Natural killer cell (primary cell): Measurements from ENCODE around the gene TMEM183A. TPM values are rescaled to one million over a fixed set of nuclear protein-coding genes. Genes with fewer than 3 reads are reported as not detected.

Experiments
- ATAC-seq, 3 donors: fragments of 150-1000 bp in 2 of 3; fragments of 200-7000 bp in 1 of 3; cut with Tn5 transposase; 1 replicate in 1 of 3; 2 replicates in 2 of 3; pipeline ENCODE4 v1.10.0; 2021; ENCODE audit warnings: mild to moderate bottlenecking in 2 of 3, moderate library complexity in 2 of 3
- DNase-seq, 2 donors: peaks; one replicate each; pipeline versions ENCODE4 v3.0.0 to v3.0.0-alpha.2; 2013 to 2021; ENCODE audit warnings: mixed read lengths in 1 of 2
- H3K27ac ChIP-seq: one replicate; pipeline ENCODE4 v1.5.1; 2013; ENCODE audit warnings: mild to moderate bottlenecking, low read length
- H3K27me3 ChIP-seq: one replicate; pipeline ENCODE4 v1.6.1; 2013; ENCODE audit warnings: low read length; ENCODE audit not compliant: control insufficient read depth, insufficient read depth
- H3K36me3 ChIP-seq: one replicate; pipeline ENCODE4 v1.6.1; 2013; ENCODE audit warnings: low read length; ENCODE audit not compliant: control insufficient read depth, insufficient read depth
- H3K4me1 ChIP-seq: one replicate; pipeline ENCODE4 v1.6.1; 2013; ENCODE audit warnings: low read length; ENCODE audit not compliant: control insufficient read depth, insufficient read depth
- H3K4me3 ChIP-seq: one replicate; pipeline ENCODE4 v1.5.1; 2013; ENCODE audit warnings: low read length
- H3K9me3 ChIP-seq: one replicate; pipeline ENCODE4 v1.6.1; 2013; ENCODE audit warnings: low read length; ENCODE audit not compliant: control insufficient read depth, insufficient read depth
- H3K27ac Mint-ChIP-seq, 2 donors: one replicate each; pipeline ENCODE4 v1.8.0; 2022; ENCODE audit warnings: mild to moderate bottlenecking in 2 of 2, mixed read lengths in 2 of 2, moderate library complexity in 1 of 2
- H3K27me3 Mint-ChIP-seq, 2 donors: one replicate each; pipeline ENCODE4 v1.8.0; 2022; ENCODE audit warnings: low read depth in 2 of 2, mixed read lengths in 2 of 2
- H3K36me3 Mint-ChIP-seq: one replicate; pipeline ENCODE4 v1.8.0; 2022; ENCODE audit warnings: mixed read lengths
- H3K4me1 Mint-ChIP-seq, 2 donors: one replicate each; pipeline ENCODE4 v1.8.0; 2022; ENCODE audit warnings: mixed read lengths in 2 of 2
- H3K4me3 Mint-ChIP-seq: one replicate; pipeline ENCODE4 v1.8.0; 2022; ENCODE audit warnings: mild to moderate bottlenecking, moderate library complexity, mixed read lengths
- H3K9me3 Mint-ChIP-seq, 2 donors: one replicate each; pipeline ENCODE4 v1.8.0; 2022; ENCODE audit warnings: mixed read lengths in 2 of 2
- WGBS: methylation state at CpG from one replicate; pipeline ENCODE4 v1.1.7; 2013; ENCODE audit warnings: missing lambda C conversion rate; ENCODE audit not compliant: insufficient coverage; 5-methylcytosine and 5-hydroxymethylcytosine counted together
- intact Hi-C: fragments of 100-400 bp; cut with micrococcal nuclease; formaldehyde crosslinking; loops from one replicate; pipeline ENCODE4 v1.14.2; 2022
- total RNA-seq, 4 donors: library from RNA; stranded (reverse); fragments of 120-200 nt in 1 of 4; gene quantifications; one replicate each; pipeline versions ENCODE4 v1.2.3 to v1.2.4, GENCODE V29; 2013 to 2022
- TF ChIP-seq, protein P1 (sequence below): fragments of 200-600 bp; IDR thresholded peaks from one replicate; pipeline ENCODE4 v1.8.0; 2022; ENCODE audit warnings: antibody characterized with exemption

TMEM183A gene, protein sequence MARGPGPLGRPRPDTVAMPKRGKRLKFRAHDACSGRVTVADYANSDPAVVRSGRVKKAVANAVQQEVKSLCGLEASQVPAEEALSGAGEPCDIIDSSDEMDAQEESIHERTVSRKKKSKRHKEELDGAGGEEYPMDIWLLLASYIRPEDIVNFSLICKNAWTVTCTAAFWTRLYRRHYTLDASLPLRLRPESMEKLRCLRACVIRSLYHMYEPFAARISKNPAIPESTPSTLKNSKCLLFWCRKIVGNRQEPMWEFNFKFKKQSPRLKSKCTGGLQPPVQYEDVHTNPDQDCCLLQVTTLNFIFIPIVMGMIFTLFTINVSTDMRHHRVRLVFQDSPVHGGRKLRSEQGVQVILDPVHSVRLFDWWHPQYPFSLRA
- total RNA-seq, result 100 to 1,000 TPM; 127 to 147 (median 143) TPM
- 96.4 TPM for total RNA-seq (2013)

- under 1% methylated on average over 76 of the region's 78 CpGs for WGBS
- peaks cover 3% of the 10 kb centered on the region for H3K36me3 Mint-ChIP-seq
- no peaks in the 10 kb centered on the region for H3K27me3 Mint-ChIP-seq
- TF ChIP-seq, protein P1, sequence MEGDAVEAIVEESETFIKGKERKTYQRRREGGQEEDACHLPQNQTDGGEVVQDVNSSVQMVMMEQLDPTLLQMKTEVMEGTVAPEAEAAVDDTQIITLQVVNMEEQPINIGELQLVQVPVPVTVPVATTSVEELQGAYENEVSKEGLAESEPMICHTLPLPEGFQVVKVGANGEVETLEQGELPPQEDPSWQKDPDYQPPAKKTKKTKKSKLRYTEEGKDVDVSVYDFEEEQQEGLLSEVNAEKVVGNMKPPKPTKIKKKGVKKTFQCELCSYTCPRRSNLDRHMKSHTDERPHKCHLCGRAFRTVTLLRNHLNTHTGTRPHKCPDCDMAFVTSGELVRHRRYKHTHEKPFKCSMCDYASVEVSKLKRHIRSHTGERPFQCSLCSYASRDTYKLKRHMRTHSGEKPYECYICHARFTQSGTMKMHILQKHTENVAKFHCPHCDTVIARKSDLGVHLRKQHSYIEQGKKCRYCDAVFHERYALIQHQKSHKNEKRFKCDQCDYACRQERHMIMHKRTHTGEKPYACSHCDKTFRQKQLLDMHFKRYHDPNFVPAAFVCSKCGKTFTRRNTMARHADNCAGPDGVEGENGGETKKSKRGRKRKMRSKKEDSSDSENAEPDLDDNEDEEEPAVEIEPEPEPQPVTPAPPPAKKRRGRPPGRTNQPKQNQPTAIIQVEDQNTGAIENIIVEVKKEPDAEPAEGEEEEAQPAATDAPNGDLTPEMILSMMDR, result no peak
- peaks cover 14% of the 10 kb centered on the region for H3K4me1 ChIP-seq
- H3K4me3 ChIP-seq, result peak within 1 kb of the TSS; percentile 98
- ATAC-seq (peak; percentile 93 to 96 (median 94)), DNase-seq (peak; percentile 91 to 98)
- H3K4me1 Mint-ChIP-seq, result peaks cover 30 to 36% of the 10 kb centered on the region in 2 donors
- H3K27ac ChIP-seq, result peak within 1 kb of the TSS; percentile 90
- intact Hi-C loops, result loop anchor here (2.0 to 5.0 kb wide), 3 partner anchors 18 to 200 kb away; partner anchors contain the start of gene KDM5B
- no peaks in the 10 kb centered on the region for H3K9me3 Mint-ChIP-seq
- no peaks in the 10 kb centered on the region for H3K27me3 ChIP-seq
- no peaks in the 10 kb centered on the region for H3K9me3 ChIP-seq
- peaks cover 27% of the 10 kb centered on the region for H3K36me3 ChIP-seq
- H3K4me3 Mint-ChIP-seq, result peak within 1 kb of the TSS; percentile 96
- H3K27ac Mint-ChIP-seq, result peak within 1 kb of the TSS; percentile 97 to 98
Measured at GRCh38 chr1:203006948-203007871, at the start of gene TMEM183A. Gene TMEM183A (plus strand): TSS chr1:203007374. CDS start chr1:203007466, 92 bp downstream.

- H3K9me3 ChIP-seq, result no peaks in the 10 kb centered on the region
- under 1% methylated on average over 86 of the region's 86 CpGs for WGBS
- H3K4me1 ChIP-seq, result peaks cover 13% of the 10 kb centered on the region
- DNase-seq, result peak; percentile 89 to 95
- peak within 1 kb of the TSS; percentile 82 for H3K27ac ChIP-seq
- Mint-ChIP-seq H3K4me3 (peak within 1 kb of the TSS; percentile 86), H3K4me1 (peaks cover 23 to 37% of the 10 kb centered on the region in 2 donors), H3K27me3 (no peaks in the 10 kb centered on the region), H3K9me3 (no peaks in the 10 kb centered on the region), H3K36me3 (no peaks in the 10 kb centered on the region), H3K27ac (peak within 1 kb of the TSS; percentile 85 to 90)
- intact Hi-C loops, result loop anchor here (1.0 to 2.0 kb wide), 3 partner anchors 9 to 69 kb away; partner anchors contain the start of genes CYB5R1, KLHL12 and RABIF
- H3K4me3 ChIP-seq, result peak within 1 kb of the TSS; percentile 74
- peaks cover 7% of the 10 kb centered on the region for H3K36me3 ChIP-seq
- peak; percentile 96 to 99 (median 96) for ATAC-seq
- H3K27me3 ChIP-seq, result no peaks in the 10 kb centered on the region
- TF ChIP-seq, protein P1, result no peak
Measured at GRCh38 chr1:202957733-202958543, 49.2 kb upstream of the TMEM183A start, which contains the start of gene ADIPOR1. Gene ADIPOR1 (minus strand): TSS chr1:202958312. CDS start chr1:202951070, 7,242 bp downstream.

- H3K4me3 ChIP-seq, result peak overlapping the region; percentile 53
- no peaks in the 10 kb centered on the region for H3K9me3 ChIP-seq
- Mint-ChIP-seq H3K36me3 (no peaks in the 10 kb centered on the region), H3K27me3 (no peaks in the 10 kb centered on the region), H3K4me1 (peaks cover 21 to 32% of the 10 kb centered on the region in 2 donors), H3K4me3 (peak overlapping the region; percentile 86), H3K27ac (peak overlapping the region; percentile 85 to 90), H3K9me3 (no peaks in the 10 kb centered on the region)
- intact Hi-C loops, result loop anchor here (1.0 to 2.0 kb wide), 3 partner anchors 9 to 70 kb away; partner anchors contain the start of genes CYB5R1, KLHL12 and RABIF
- WGBS, result 1% methylated on average over 7 of the region's 10 CpGs
- H3K36me3 ChIP-seq, result peaks cover 7% of the 10 kb centered on the region
- H3K4me1 ChIP-seq, result peaks cover 13% of the 10 kb centered on the region
- TF ChIP-seq, protein P1, result no peak
- H3K27me3 ChIP-seq, result no peaks in the 10 kb centered on the region
- ATAC-seq (no peak), DNase-seq (peak in 1 of 2 donors; percentile 58)
- H3K27ac ChIP-seq, result peak overlapping the region; percentile 75
Measured at GRCh38 chr1:202958544-202959275, 48.5 kb upstream of the TMEM183A start.
